Right atrium auricular region (tissue), 2 donors: ENCODE data around the gene SCAI. TPM values are rescaled to one million over a fixed set of nuclear protein-coding genes. Genes with fewer than 3 reads are reported as not detected.

Source experiments
- DNase-seq: peaks from one replicate; pipeline ENCODE4 v3.0.0-alpha.2; 2019; ENCODE audit warnings: low spot score
- H3K27ac ChIP-seq, 2 donors: fragments of 200-600 bp; sonication (generic); 1 replicate in 1 of 2; 2 replicates in 1 of 2; pipeline ENCODE4 v1.5.1; 2016 to 2019
- H3K27me3 ChIP-seq, 2 donors: fragments of 200-600 bp; sonication (generic); one replicate each; pipeline versions ENCODE4 v1.5.1 to v1.6.0; 2017 to 2019
- H3K36me3 ChIP-seq: fragments of 200-600 bp; sonication (generic); one replicate; pipeline ENCODE4 v1.5.1; 2016
- H3K4me1 ChIP-seq, 2 donors: fragments of 200-600 bp; sonication (generic); one replicate each; pipeline versions ENCODE4 v1.5.1 to v1.6.0; 2017 to 2019
- H3K4me3 ChIP-seq, 2 donors: fragments of 200-600 bp; sonication (generic); 1 replicate in 1 of 2; 2 replicates in 1 of 2; pipeline ENCODE4 v1.5.1; 2017 to 2019; ENCODE audit warnings: mild to moderate bottlenecking in 1 of 2, moderate library complexity in 1 of 2
- H3K9me3 ChIP-seq, 2 donors: fragments of 200-600 bp; sonication (generic); one replicate each; pipeline ENCODE4 v1.5.1; 2019
- CTCF ChIP-seq, 2 donors: fragments of 200-600 bp; sonication (generic); IDR thresholded peaks; one replicate each; pipeline ENCODE4 v1.5.1; 2019; ENCODE audit warnings: antibody characterized with exemption in 2 of 2
- total RNA-seq, 2 donors: library from RNA; depleted of rRNA; stranded (reverse); fragments of >200 nt; gene quantifications; one replicate each; pipeline ENCODE4 v1.1.0, GENCODE V29; 2016

SCAI gene
- total RNA-seq, 2 donors from 2014 or later: 4.0 to 5.3 TPM

- Histone ChIP-seq H3K27ac (no peak overlapping the region), H3K27me3 (no peaks in the 10 kb centered on the region), H3K9me3 (no peaks in the 10 kb centered on the region), H3K36me3 (no peaks in the 10 kb centered on the region), H3K4me3 (no peak overlapping the region), H3K4me1 (no peaks in the 10 kb centered on the region)
- DNase-seq: no peak
- no peak for TF ChIP-seq CTCF (IDR thresholded peaks at IDR 0.05)
Observed at GRCh38 chr9:125079931-125080330, 63.4 kb downstream of the SCAI start.

- no peak overlapping the region for H3K4me3 ChIP-seq
- no peaks in the 10 kb centered on the region for H3K27me3 ChIP-seq
- no peaks in the 10 kb centered on the region for H3K9me3 ChIP-seq
- DNase-seq: no peak
- no peaks in the 10 kb centered on the region for H3K4me1 ChIP-seq
- TF ChIP-seq CTCF (IDR thresholded peaks at IDR 0.05): no peak
- H3K36me3 ChIP-seq: no peaks in the 10 kb centered on the region
- H3K27ac ChIP-seq: no peak overlapping the region
Observed at GRCh38 chr9:125075997-125076396, 67.3 kb downstream of the SCAI start.

- H3K27ac ChIP-seq: no peak overlapping the region
- TF ChIP-seq CTCF (IDR thresholded peaks at IDR 0.05): no peak
- H3K27me3 ChIP-seq: no peaks in the 10 kb centered on the region
- H3K4me3 ChIP-seq: no peak overlapping the region
- H3K4me1 ChIP-seq: no peaks in the 10 kb centered on the region
- no peaks in the 10 kb centered on the region for H3K9me3 ChIP-seq
- DNase-seq: no peak
- no peaks in the 10 kb centered on the region for H3K36me3 ChIP-seq
Observed at GRCh38 chr9:125074976-125075375, 68.4 kb downstream of the SCAI start.

GRCh38 chr9:125066839-125067619 is 76.3 kb downstream of the SCAI start:
- no peak for DNase-seq
- H3K9me3 ChIP-seq: peaks cover 0 to 5% of the 10 kb centered on the region in 2 donors
- H3K4me3 ChIP-seq: no peak overlapping the region
- H3K4me1 ChIP-seq: no peaks in the 10 kb centered on the region
- H3K27ac ChIP-seq: no peak overlapping the region
- no peak for TF ChIP-seq CTCF (IDR thresholded peaks at IDR 0.05)
- H3K27me3 ChIP-seq: no peaks in the 10 kb centered on the region
- no peaks in the 10 kb centered on the region for H3K36me3 ChIP-seq

- no peaks in the 10 kb centered on the region for H3K27me3 ChIP-seq
- H3K9me3 ChIP-seq: peaks cover 0 to 5% of the 10 kb centered on the region in 2 donors
- H3K4me3 ChIP-seq: no peak overlapping the region
- no peaks in the 10 kb centered on the region for H3K36me3 ChIP-seq
- DNase-seq: no peak
- H3K4me1 ChIP-seq: no peaks in the 10 kb centered on the region
- no peak overlapping the region for H3K27ac ChIP-seq
- TF ChIP-seq CTCF (IDR thresholded peaks at IDR 0.05): no peak
Observed at GRCh38 chr9:125061391-125061790, 81.9 kb downstream of the SCAI start.
